ENCODE data around the gene ALKAL2. TPM values are rescaled to one million over a fixed set of nuclear protein-coding genes. Genes with fewer than 3 reads are reported as not detected.

The ALKAL2 gene
- total RNA-seq, 4 donors from 2014 or later, result 1.7 to 11.9 (median 2.3) TPM; not detected in 1

DNA sequence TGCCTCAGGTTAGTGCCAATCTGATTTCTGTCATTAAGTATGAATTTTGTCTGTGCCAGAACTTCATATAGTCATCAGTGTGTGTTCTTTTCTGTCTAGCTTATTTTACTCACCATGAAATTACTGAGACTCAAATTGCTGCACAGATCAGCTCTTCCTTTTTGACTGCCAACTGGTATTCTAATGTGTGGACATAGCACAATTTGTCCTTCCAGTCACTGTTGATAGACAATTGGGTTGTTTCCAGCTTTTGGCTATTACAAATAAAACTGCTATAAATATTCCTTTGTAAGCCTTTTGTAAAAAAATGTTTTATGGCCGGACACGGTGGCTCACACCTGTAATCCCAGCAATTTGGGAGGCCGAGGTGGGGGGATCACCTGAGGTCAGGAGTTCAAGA, 31.8 kb downstream of the ALKAL2 start:
- DNase-seq (ENCODE audit: extremely low spot score), result no peak
- Histone ChIP-seq H3K27me3 (no peaks in the 10 kb centered on the region), H3K4me3 (no peak overlapping the region), H3K36me3 (peaks cover 0 to 14% (median 0%) of the 10 kb centered on the region in 4 donors), H3K27ac (replicated peaks in 1 of 4) (no peak overlapping the region), H3K4me1 (no peaks in the 10 kb centered on the region), H3K9me3 (peaks cover 0 to 6% (median 0%) of the 10 kb centered on the region in 4 donors)
- WGBS, result 92% methylated on average over 3 of the region's 3 CpGs
- intact Hi-C loops (cut with DNase I), result no loop called here
- TF ChIP-seq POLR2A (IDR thresholded peaks at IDR 0.05; ENCODE audit: low read depth), result no peak
- no peak for TF ChIP-seq EP300 (IDR thresholded peaks at IDR 0.05)
- TF ChIP-seq POLR2AphosphoS5 (IDR thresholded peaks at IDR 0.05), result no peak
- no peak for TF ChIP-seq CTCF (IDR thresholded peaks at IDR 0.05)

- no peak overlapping the region for H3K4me3 ChIP-seq
- DNase-seq (ENCODE audit: extremely low spot score), result no peak
- 96% methylated on average over 2 of the region's 2 CpGs for WGBS
- no peak for TF ChIP-seq POLR2A (IDR thresholded peaks at IDR 0.05; ENCODE audit: low read depth)
- TF ChIP-seq EP300 (IDR thresholded peaks at IDR 0.05), result no peak
- TF ChIP-seq POLR2AphosphoS5 (IDR thresholded peaks at IDR 0.05), result no peak
- TF ChIP-seq CTCF (IDR thresholded peaks at IDR 0.05), result no peak
- peaks cover 0 to 14% (median 0%) of the 10 kb centered on the region in 4 donors for H3K36me3 ChIP-seq
- intact Hi-C loops (cut with DNase I), result no loop called here
- H3K27me3 ChIP-seq, result no peaks in the 10 kb centered on the region
- H3K9me3 ChIP-seq, result peaks cover 0 to 6% (median 0%) of the 10 kb centered on the region in 4 donors
- no peaks in the 10 kb centered on the region for H3K4me1 ChIP-seq
- no peak overlapping the region for H3K27ac ChIP-seq (replicated peaks in 1 of 4)
Measured at GRCh38 chr2:255195-255594, 32.7 kb downstream of the ALKAL2 start.

- Histone ChIP-seq H3K27me3 (no peaks in the 10 kb centered on the region), H3K27ac (replicated peaks in 1 of 4) (no peak overlapping the region), H3K4me3 (no peak overlapping the region), H3K4me1 (no peaks in the 10 kb centered on the region), H3K9me3 (peaks cover 0 to 6% (median 0%) of the 10 kb centered on the region in 4 donors), H3K36me3 (peaks cover 0 to 22% (median 6%) of the 10 kb centered on the region in 4 donors)
- DNase-seq (ENCODE audit: extremely low spot score), result no peak
- WGBS, result 42% methylated on average over 7 of the region's 7 CpGs
- no peak for TF ChIP-seq CTCF (IDR thresholded peaks at IDR 0.05)
- no peak for TF ChIP-seq POLR2AphosphoS5 (IDR thresholded peaks at IDR 0.05)
- no peak for TF ChIP-seq EP300 (IDR thresholded peaks at IDR 0.05)
- TF ChIP-seq POLR2A (IDR thresholded peaks at IDR 0.05; ENCODE audit: low read depth), result no peak
- intact Hi-C loops (cut with DNase I), result no loop called here
Measured at GRCh38 chr2:254241-254640, 33.6 kb downstream of the ALKAL2 start.

DNA sequence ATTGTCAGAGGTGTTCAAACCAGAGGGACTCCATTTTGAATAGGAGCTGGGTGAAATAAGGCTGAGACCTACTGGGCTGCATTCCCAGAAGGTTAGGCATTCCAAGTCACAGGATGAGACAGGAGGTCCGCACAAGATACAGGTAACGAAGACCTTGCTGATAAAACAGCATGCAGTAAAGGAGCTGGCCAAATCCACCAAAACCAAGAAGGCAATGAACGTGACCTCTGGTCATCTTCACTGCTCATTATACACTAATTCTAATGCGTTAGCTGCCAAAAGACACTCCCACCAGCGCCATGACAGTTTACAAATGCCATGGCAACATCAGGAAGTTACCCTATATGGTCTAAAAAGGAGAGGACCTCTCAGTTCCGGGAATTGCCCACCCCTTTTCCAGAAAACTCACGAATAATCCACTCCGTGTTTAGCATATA, 34.7 kb downstream of the ALKAL2 start:
- intact Hi-C loops (cut with DNase I), result no loop called here
- H3K9me3 ChIP-seq, result peaks cover 0 to 6% (median 0%) of the 10 kb centered on the region in 4 donors
- H3K27me3 ChIP-seq, result no peaks in the 10 kb centered on the region
- H3K27ac ChIP-seq (replicated peaks in 1 of 4), result no peak overlapping the region
- 92% methylated on average over 8 of the region's 8 CpGs for WGBS
- H3K4me1 ChIP-seq, result no peaks in the 10 kb centered on the region
- no peak for TF ChIP-seq POLR2AphosphoS5 (IDR thresholded peaks at IDR 0.05)
- peaks cover 0 to 30% (median 7%) of the 10 kb centered on the region in 4 donors for H3K36me3 ChIP-seq
- no peak overlapping the region for H3K4me3 ChIP-seq
- no peak for DNase-seq (ENCODE audit: extremely low spot score)

- H3K4me1 ChIP-seq, result no peaks in the 10 kb centered on the region
- DNase-seq (ENCODE audit: extremely low spot score), result no peak
- intact Hi-C loops (cut with DNase I), result no loop called here
- TF ChIP-seq CTCF (IDR thresholded peaks at IDR 0.05) (no peak), POLR2A (IDR thresholded peaks at IDR 0.05; ENCODE audit: low read depth) (no peak), EP300 (IDR thresholded peaks at IDR 0.05) (no peak), POLR2AphosphoS5 (IDR thresholded peaks at IDR 0.05) (no peak)
- no peak overlapping the region for H3K4me3 ChIP-seq
- no peak overlapping the region for H3K27ac ChIP-seq (replicated peaks in 1 of 4)
- H3K9me3 ChIP-seq, result no peaks in the 10 kb centered on the region
- 90% methylated on average over 6 of the region's 6 CpGs for WGBS
- peaks cover 4 to 38% (median 7%) of the 10 kb centered on the region in 4 donors for H3K36me3 ChIP-seq
- H3K27me3 ChIP-seq, result no peaks in the 10 kb centered on the region
Measured at GRCh38 chr2:252001-252602, 35.8 kb downstream of the ALKAL2 start.

Measured in esophagus muscularis mucosa (tissue), 4 donors.